IMR-90 (cell line): Measurements from ENCODE around the gene RPUSD4. TPM values are rescaled to one million over a fixed set of nuclear protein-coding genes. Genes with fewer than 3 reads are reported as not detected.

ENCODE experiments used
- ATAC-seq: fragments of 200-7000 bp; cut with Tn5 transposase; 2 replicates; pipeline ENCODE4 v1.9.1; 2020; ENCODE audit warnings: low read depth, mild to moderate bottlenecking, moderate library complexity
- BruUV-seq: library from RNA; stranded (reverse); fragments of 400-500 nt; replicated peaks from 2 replicates; lab custom pipeline; 2021; lab: Mats Ljungman, UMichigan
- CTCF ChIA-PET: fragments of 300-600 bp; formaldehyde crosslinking; extraction: SDS; loops from one replicate; lab custom pipeline; 2021; ENCODE audit warnings: antibody characterized with exemption; lab: Yijun Ruan, JAX
- POLR2A ChIA-PET: fragments of 300-600 bp; sonication (Branson Sonifier 250); formaldehyde crosslinking; loops from one replicate; lab custom pipeline; 2022; ENCODE audit warnings: antibody characterized with exemption; ENCODE audit not compliant: unreplicated experiment; lab: Charles Lee
- DNase-seq: peaks from one replicate; pipeline ENCODE4 v3.0.0; 2013
- H2AFZ ChIP-seq: replicated peaks from 2 replicates; pipeline ENCODE3; 2013; ENCODE audit warnings: low read length, mild to moderate bottlenecking; ENCODE audit not compliant: poor library complexity
- H2AK5ac ChIP-seq: 2 replicates; pipeline ENCODE4 v1.6.1; 2013; ENCODE audit warnings: low read depth, low read length, inconsistent platforms
- H2AK9ac ChIP-seq: replicated peaks from 2 replicates; pipeline ENCODE3; 2013; ENCODE audit warnings: mild to moderate bottlenecking, low read depth, low read length, moderate library complexity; ENCODE audit not compliant: poor library complexity
- H2BK120ac ChIP-seq: 2 replicates; pipeline ENCODE4 v1.6.1; 2013; ENCODE audit warnings: low read depth, low read length, inconsistent platforms
- H2BK15ac ChIP-seq: 3 replicates; pipeline ENCODE4 v1.6.1; 2013; ENCODE audit warnings: low read depth, low read length, inconsistent platforms
- H2BK20ac ChIP-seq: 2 replicates; pipeline ENCODE4 v1.6.1; 2013; ENCODE audit warnings: low read depth, mild to moderate bottlenecking, inconsistent platforms, low read length, moderate library complexity
- H2BK5ac ChIP-seq: 2 replicates; pipeline ENCODE4 v1.6.1; 2013; ENCODE audit warnings: mild to moderate bottlenecking, low read depth, low read length, inconsistent platforms; ENCODE audit not compliant: poor library complexity, severe bottlenecking
- H3K14ac ChIP-seq: replicated peaks from 2 replicates; pipeline ENCODE4 v1.6.1; 2013; ENCODE audit warnings: low read depth, low read length, inconsistent platforms
- H3K18ac ChIP-seq: 2 replicates; pipeline ENCODE4 v1.6.1; 2013; ENCODE audit warnings: low read depth, low read length, control low read depth
- H3K23ac ChIP-seq: 2 replicates; pipeline ENCODE4 v1.6.1; 2013; ENCODE audit warnings: low read depth, low read length, inconsistent platforms
- H3K27ac ChIP-seq: 2 replicates; pipeline ENCODE4 v1.5.1; 2013; ENCODE audit warnings: mild to moderate bottlenecking, control low read depth, low read length; ENCODE audit not compliant: insufficient read depth
- H3K27me3 ChIP-seq: 2 replicates; pipeline ENCODE4 v1.6.1; 2013; ENCODE audit warnings: low read length; ENCODE audit not compliant: control insufficient read depth, insufficient read depth
- H3K36me3 ChIP-seq: 2 replicates; pipeline ENCODE4 v1.6.1; 2013; ENCODE audit warnings: low read length, mixed read lengths; ENCODE audit not compliant: control insufficient read depth, insufficient read depth
- H3K4ac ChIP-seq: 2 replicates; pipeline ENCODE4 v1.6.1; 2013; ENCODE audit warnings: low read depth, low read length, inconsistent platforms
- H3K4me1 ChIP-seq: 2 replicates; pipeline ENCODE4 v1.6.1; 2013; ENCODE audit warnings: low read length, mixed read lengths; ENCODE audit not compliant: control insufficient read depth, insufficient read depth
- H3K4me2 ChIP-seq: 2 replicates; pipeline ENCODE4 v1.6.1; 2013; ENCODE audit warnings: low read depth, mild to moderate bottlenecking, control low read depth, low read length, moderate library complexity
- H3K4me3 ChIP-seq: 2 replicates; pipeline ENCODE4 v1.5.1; 2013; ENCODE audit warnings: low read depth, mild to moderate bottlenecking, control low read depth, low read length, moderate library complexity; ENCODE audit not compliant: insufficient read depth
- H3K56ac ChIP-seq: 2 replicates; pipeline ENCODE4 v1.6.1; 2013; ENCODE audit warnings: low read length, inconsistent platforms; ENCODE audit not compliant: insufficient read depth; ENCODE audit errors: extremely low read depth
- H3K79me1 ChIP-seq, 2 experiments: 2 replicates each; pipeline ENCODE4 v1.6.1; 2013; ENCODE audit warnings: low read length in 2 of 2, inconsistent platforms in 1 of 2, low read depth in 1 of 2
- H3K9ac ChIP-seq: 2 replicates; pipeline ENCODE4 v1.6.1; 2013; ENCODE audit warnings: low read depth, low read length, control low read depth
- H3K9me1 ChIP-seq: 2 replicates; pipeline ENCODE4 v1.6.1; 2013; ENCODE audit warnings: low read length, inconsistent platforms; ENCODE audit not compliant: insufficient read depth
- H3K9me3 ChIP-seq: 2 replicates; pipeline ENCODE4 v1.6.1; 2013; ENCODE audit warnings: low read length; ENCODE audit not compliant: control insufficient read depth, insufficient read depth
- H4K20me1 ChIP-seq: 2 replicates; pipeline ENCODE4 v1.6.1; 2013; ENCODE audit warnings: low read length, inconsistent platforms; ENCODE audit not compliant: insufficient read depth
- H4K5ac ChIP-seq: 2 replicates; pipeline ENCODE4 v1.6.1; 2013; ENCODE audit warnings: mild to moderate bottlenecking, low read depth, low read length, control low read depth
- H4K8ac ChIP-seq, 2 experiments: 2 replicates each; pipeline ENCODE4 v1.6.1; 2013; ENCODE audit warnings: low read depth in 2 of 2, low read length in 2 of 2, control low read depth in 1 of 2, inconsistent platforms in 1 of 2
- H4K91ac ChIP-seq: 2 replicates; pipeline ENCODE4 v1.6.1; 2013; ENCODE audit warnings: low read depth, low read length, inconsistent platforms; ENCODE audit not compliant: insufficient read depth
- CEBPB ChIP-seq: IDR thresholded peaks from 2 replicates; pipeline ENCODE4 v1.6.1; 2012; ENCODE audit warnings: low read depth, low read length, improper control_type of control experiment
- CHD1 ChIP-seq: IDR thresholded peaks from 2 replicates; pipeline ENCODE4 v1.6.1; 2012; ENCODE audit warnings: low read depth, low read length, improper control_type of control experiment
- FOS ChIP-seq: fragments of 150-350 bp; IDR thresholded peaks from 2 replicates; pipeline ENCODE4 v1.6.1; 2016; ENCODE audit warnings: low read depth, low read length
- MAFK ChIP-seq: IDR thresholded peaks from 2 replicates; pipeline ENCODE4 v1.6.1; 2012; ENCODE audit warnings: low read depth, low read length, improper control_type of control experiment
- MAZ ChIP-seq: IDR thresholded peaks from 2 replicates; pipeline ENCODE4 v1.6.1; 2012; ENCODE audit warnings: low read depth, mild to moderate bottlenecking, low read length, improper control_type of control experiment, moderate library complexity, borderline replicate concordance
- POLR2A ChIP-seq: IDR thresholded peaks from 2 replicates; pipeline ENCODE4 v1.6.1; 2012; ENCODE audit warnings: mild to moderate bottlenecking, low read depth, low read length
- RCOR1 ChIP-seq: IDR thresholded peaks from 2 replicates; pipeline ENCODE4 v1.6.1; 2012; ENCODE audit warnings: mild to moderate bottlenecking, low read length, improper control_type of control experiment; ENCODE audit not compliant: insufficient replicate concordance
- WGBS, 2 experiments: methylation state at CpG; one replicate each; pipeline versions ENCODE4 v1.1.5 to v1.1.7; 2013; ENCODE audit warnings: missing lambda C conversion rate in 2 of 2; ENCODE audit not compliant: insufficient read length in 1 of 2; ENCODE audit errors: extremely low coverage in 2 of 2; 5-methylcytosine and 5-hydroxymethylcytosine counted together
- dilution Hi-C: fragments of 300-500 bp; cut with HindIII; formaldehyde crosslinking; loops from one replicate; pipeline ENCODE4 v1.14.3; 2018; ENCODE audit warnings: low sequenced_read_pairs; ENCODE audit not compliant: unreplicated experiment
- in situ Hi-C: fragments of 300-500 bp; cut with MboI; formaldehyde crosslinking; loops from 3 replicates; pipeline ENCODE4 v1.14.3; 2019; ENCODE audit warnings: low sequenced_read_pairs, inconsistent platforms, mixed read lengths
- intact Hi-C: fragments of 100-400 bp; cut with micrococcal nuclease; formaldehyde crosslinking; loops from 2 replicates; pipeline ENCODE4 v1.10.0; 2022
- polyA plus RNA-seq, 3 experiments: library from polyadenylated mRNA; depleted of rRNA; stranded (reverse); fragments of >200 nt; gene quantifications; 2 replicates each; pipeline ENCODE4 v1.2.3, GENCODE V29; 2012; ENCODE audit warnings: low replicate concordance in 1 of 3
- total RNA-seq: library from RNA; depleted of rRNA; stranded (reverse); fragments of >200 nt; gene quantifications from 2 replicates; pipeline ENCODE4 v1.2.3, GENCODE V29; 2012
- TF ChIP-seq, protein P1 (sequence below): conservative IDR thresholded peaks from 2 replicates; pipeline ENCODE4 v1.5.1; 2012; ENCODE audit warnings: mild to moderate bottlenecking, low read depth, low read length, improper control_type of control experiment
- TF ChIP-seq, protein P2 (sequence below): fragments of 150-350 bp; IDR thresholded peaks from 2 replicates; pipeline ENCODE4 v1.6.1; 2016; ENCODE audit warnings: low read depth, mild to moderate bottlenecking, low read length, moderate library complexity, borderline replicate concordance

Gene RPUSD4
- total and polyA plus RNA-seq, 2 of the 4 experiments (the other 2 are of a cell fraction): 22.1 to 30.6 TPM

DNA sequence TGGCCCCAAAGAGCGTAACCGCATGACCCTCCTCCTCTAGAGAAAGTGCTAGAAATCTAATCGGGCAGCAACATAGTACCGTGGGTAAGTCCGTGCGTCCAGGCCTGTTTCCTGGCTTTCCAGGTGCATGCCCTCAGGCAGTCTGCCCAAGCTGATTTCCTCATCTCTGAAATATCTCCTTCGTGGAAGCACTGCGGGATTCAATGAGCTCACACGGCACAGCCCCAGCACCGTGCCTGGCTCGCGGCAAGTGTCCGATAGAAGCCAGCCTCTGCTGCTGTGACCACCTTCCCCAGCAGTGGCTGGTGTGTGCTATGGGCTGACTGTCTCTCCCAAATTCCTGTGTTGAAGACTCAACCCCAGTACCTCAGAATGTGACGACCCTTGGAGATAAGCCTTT lies 20.7 kb downstream of the RPUSD4 start:
- Histone ChIP-seq H3K4ac (no peak overlapping the region), H3K14ac (no peak overlapping the region), H2AK9ac (peak overlapping the region; percentile 50), H3K4me2 (no peak overlapping the region), H3K9me3 (no peaks in the 10 kb centered on the region), H4K8ac (no peak overlapping the region), H3K23ac (no peak overlapping the region), H4K91ac (no peak overlapping the region), H3K36me3 (peaks cover 7% of the 10 kb centered on the region), H3K4me1 (no peaks in the 10 kb centered on the region), H2BK15ac (no peak overlapping the region), H2BK20ac (no peak overlapping the region), H4K5ac (no peak overlapping the region), H3K27ac (no peak overlapping the region), H3K9ac (no peak overlapping the region), H3K27me3 (no peaks in the 10 kb centered on the region), H2AFZ (no peak overlapping the region), H3K79me1 (no peaks in the 10 kb centered on the region), H3K18ac (no peak overlapping the region), H2AK5ac (no peak overlapping the region), H4K20me1 (no peaks in the 10 kb centered on the region; the same call in 1 of the 2 replicates), H3K4me3 (no peak overlapping the region), H2BK5ac (no peak overlapping the region), H2BK120ac (no peak overlapping the region), H3K56ac (no peak overlapping the region), H3K9me1 (no peaks in the 10 kb centered on the region)
- intact Hi-C loops: loop anchor here (5.0 kb wide), 1 partner anchor 128 kb away; the partner anchor contains the start of gene CDON
- in situ Hi-C loops: loop anchor here (5.0 kb wide), 1 partner anchor 263 kb away; no protein-coding TSS in a partner anchor
- TF ChIP-seq, protein P1, sequence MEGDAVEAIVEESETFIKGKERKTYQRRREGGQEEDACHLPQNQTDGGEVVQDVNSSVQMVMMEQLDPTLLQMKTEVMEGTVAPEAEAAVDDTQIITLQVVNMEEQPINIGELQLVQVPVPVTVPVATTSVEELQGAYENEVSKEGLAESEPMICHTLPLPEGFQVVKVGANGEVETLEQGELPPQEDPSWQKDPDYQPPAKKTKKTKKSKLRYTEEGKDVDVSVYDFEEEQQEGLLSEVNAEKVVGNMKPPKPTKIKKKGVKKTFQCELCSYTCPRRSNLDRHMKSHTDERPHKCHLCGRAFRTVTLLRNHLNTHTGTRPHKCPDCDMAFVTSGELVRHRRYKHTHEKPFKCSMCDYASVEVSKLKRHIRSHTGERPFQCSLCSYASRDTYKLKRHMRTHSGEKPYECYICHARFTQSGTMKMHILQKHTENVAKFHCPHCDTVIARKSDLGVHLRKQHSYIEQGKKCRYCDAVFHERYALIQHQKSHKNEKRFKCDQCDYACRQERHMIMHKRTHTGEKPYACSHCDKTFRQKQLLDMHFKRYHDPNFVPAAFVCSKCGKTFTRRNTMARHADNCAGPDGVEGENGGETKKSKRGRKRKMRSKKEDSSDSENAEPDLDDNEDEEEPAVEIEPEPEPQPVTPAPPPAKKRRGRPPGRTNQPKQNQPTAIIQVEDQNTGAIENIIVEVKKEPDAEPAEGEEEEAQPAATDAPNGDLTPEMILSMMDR: no peak
- no peak for TF ChIP-seq CHD1
- no peak for TF ChIP-seq MAZ
- TF ChIP-seq MAFK: no peak
- TF ChIP-seq, protein P2, sequence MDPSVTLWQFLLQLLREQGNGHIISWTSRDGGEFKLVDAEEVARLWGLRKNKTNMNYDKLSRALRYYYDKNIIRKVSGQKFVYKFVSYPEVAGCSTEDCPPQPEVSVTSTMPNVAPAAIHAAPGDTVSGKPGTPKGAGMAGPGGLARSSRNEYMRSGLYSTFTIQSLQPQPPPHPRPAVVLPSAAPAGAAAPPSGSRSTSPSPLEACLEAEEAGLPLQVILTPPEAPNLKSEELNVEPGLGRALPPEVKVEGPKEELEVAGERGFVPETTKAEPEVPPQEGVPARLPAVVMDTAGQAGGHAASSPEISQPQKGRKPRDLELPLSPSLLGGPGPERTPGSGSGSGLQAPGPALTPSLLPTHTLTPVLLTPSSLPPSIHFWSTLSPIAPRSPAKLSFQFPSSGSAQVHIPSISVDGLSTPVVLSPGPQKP: no peak
- no peak for TF ChIP-seq RCOR1
- no peak for TF ChIP-seq CEBPB
- no peak for TF ChIP-seq POLR2A
- no peak for TF ChIP-seq FOS
- dilution Hi-C loops: no loop called here
- ATAC-seq (no peak), DNase-seq (no peak)
- CTCF ChIA-PET: no interaction called here
- 92% methylated on average over 6 of the region's 14 CpGs; no CpG with 5 or more reads in 1 of the 2 experiments for WGBS, 2 experiments
- POLR2A ChIA-PET: no interaction called here
- no TSS peak for BruUV-seq
